M059J (cell line): ENCODE measurements around the gene TBC1D22A. TPM values are rescaled to one million over a fixed set of nuclear protein-coding genes. Genes with fewer than 3 reads are reported as not detected.

Experiments
- DNase-seq: peaks from one replicate; pipeline ENCODE4 v3.0.0-alpha.2; 2012; ENCODE audit warnings: low read depth
- total RNA-seq: library from RNA; depleted of rRNA; stranded (reverse); fragments of >200 nt; shearing (Covaris generic); gene quantifications from 2 replicates; pipeline ENCODE4 v1.2.3, GENCODE V29; 2014

Gene TBC1D22A
- total RNA-seq, 1 experiment from 2014 or later, result 7.3 TPM

DNA sequence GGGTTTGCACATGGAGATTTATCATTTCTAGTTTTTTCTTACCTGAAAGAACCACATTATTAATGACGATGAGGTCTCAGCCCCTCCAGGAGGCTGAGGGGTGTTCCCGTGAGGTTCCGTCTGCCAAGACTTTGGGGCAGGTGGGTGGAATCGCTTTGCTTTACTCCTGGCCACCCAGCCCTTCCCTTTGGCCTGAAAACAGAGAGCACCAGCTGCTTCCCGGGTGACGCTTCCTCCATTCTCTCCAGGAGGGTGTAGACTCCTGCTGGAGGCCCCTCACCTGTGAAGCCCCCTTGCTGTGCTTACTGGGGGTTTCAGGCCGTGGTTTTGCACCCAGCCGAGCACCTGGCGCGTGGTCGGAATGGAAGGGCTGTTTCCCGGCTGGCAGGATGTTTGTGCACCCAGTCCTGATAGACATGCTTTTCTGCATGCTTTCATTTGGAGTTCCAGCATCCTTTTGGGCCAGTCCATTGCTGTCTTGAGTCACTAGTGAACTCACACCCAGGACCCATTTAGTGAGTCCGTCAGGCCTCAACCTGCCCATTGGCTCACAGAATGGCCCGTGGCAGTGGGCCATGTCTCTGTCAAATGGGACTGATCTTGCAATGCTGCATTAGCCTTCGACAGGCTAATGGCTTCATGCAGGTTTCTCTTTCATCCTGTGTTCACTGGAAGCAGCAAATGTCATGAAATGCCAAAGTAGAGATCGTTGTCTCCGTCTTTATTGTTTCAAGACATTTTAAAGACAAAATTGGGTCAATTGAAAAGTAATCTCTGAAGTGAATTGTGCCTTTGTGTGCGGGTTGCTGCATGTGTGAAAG, 360.8 kb downstream of the TBC1D22A start:
- no peak for DNase-seq

DNA sequence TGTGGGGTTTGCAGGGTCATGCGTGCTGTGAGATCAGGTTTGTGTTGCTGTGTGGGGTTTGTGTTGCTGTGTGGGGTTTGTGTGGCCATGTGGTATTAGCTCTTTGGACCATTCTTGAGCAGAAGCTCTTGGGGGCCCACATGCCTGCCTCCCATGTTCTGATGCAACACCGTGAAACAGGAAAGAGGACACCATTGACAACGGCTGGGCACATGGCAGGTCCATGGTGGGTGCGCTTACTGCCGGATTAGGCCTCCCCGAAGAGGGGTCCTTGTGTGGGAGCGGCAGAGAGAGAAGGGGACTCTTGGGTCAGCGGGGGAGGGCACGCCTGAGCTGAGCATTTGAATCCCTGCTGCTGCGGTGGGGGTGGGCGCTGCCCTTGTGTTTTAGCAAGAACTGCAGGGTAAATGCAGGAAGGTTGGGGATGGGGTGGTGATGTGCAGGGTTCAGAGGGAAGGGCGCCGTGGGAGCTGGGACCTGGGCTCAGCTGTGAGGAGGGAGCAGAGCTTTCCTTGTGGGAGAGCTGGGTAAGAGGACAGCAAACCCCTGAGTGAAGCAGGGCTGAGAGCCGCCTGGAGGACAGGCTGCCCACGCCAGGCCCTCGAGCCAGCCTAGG, 361.5 kb downstream of the TBC1D22A start:
- DNase-seq, result no peak

DNA sequence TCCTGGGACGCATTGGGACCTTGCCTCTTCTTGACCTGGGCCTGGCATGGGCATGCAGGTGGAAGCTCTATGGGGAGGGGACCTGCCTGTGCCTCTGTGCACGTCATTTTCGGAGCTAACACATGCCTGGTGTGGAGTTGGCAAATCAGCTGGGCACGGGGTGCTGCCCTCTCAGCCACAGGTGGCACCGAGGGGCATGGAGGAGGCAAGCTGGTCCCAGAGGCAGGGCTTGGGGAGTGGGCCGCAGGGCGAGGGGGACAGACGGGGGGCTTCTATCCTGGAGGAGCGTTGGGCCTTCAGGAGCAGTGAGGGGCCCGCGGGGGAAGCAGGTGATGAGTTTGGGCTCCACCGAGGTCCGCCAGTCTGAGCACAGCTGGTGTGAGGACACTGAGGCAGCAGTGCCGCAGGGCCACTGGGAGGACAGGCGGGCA, 362.0 kb downstream of the TBC1D22A start:
- DNase-seq, result no peak

DNA sequence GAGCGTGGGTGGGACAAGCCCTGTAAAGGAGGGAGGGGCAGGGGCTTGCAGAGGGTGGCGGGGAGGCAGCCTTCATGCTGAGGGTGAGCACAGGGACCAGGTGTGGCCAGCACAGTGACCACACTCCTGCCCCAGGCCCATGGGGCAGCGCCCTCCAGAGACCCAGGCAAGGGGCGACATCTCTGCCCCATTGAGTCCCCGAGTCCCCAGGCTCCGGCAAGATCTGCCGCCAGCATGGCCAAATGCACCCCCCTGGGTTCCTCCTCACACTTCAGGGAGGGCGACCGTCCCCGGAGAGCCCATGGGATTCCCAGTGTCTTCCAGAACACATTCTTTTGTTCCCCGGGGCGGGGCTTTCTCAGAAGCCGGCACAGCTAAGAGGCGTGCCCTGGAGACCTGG, 362.5 kb downstream of the TBC1D22A start:
- no peak for DNase-seq

DNA sequence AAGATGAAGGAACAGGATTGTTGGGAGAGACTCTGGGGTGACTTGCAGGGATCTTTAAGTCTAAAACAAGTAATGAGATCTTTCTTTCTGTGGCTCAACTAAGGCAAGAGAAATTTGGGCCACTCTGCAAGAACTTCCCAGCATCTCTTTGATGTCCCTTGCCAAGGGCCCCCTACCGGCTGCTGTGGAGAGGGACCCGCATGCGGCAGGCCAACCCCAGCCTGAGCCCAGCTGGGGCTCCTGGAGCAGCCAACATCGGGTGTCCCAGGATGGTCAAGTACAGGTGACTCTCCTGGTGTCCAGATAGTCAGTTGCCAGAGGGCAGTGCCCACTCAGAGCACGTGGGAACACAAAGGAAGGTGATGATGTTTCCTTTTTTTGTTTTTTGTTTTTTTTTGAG, 363.2 kb downstream of the TBC1D22A start:
- DNase-seq, result no peak

DNA sequence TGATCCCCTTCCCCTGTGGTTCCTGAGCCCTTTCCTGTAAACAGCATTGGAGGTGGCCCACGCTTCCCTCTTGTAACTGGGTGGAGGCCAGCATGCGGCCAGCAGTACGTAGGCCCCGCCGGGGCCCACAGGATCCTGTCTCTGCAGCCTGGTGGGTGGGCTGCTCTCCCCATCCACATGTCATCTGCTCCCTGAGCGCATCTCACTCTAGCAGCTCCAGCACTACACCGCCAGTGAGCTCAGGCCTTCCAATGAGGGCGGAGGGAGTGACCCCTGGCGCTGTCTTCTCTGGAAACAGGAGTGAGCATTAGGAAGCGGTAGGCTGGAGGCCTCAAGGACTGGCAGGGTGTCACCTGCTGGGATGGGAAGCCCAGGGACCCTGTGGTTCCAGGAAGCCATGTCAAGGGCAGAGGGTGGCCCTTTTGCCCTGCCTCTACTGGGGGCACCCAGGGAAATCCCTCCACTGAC, 363.9 kb downstream of the TBC1D22A start:
- DNase-seq, result no peak

DNA sequence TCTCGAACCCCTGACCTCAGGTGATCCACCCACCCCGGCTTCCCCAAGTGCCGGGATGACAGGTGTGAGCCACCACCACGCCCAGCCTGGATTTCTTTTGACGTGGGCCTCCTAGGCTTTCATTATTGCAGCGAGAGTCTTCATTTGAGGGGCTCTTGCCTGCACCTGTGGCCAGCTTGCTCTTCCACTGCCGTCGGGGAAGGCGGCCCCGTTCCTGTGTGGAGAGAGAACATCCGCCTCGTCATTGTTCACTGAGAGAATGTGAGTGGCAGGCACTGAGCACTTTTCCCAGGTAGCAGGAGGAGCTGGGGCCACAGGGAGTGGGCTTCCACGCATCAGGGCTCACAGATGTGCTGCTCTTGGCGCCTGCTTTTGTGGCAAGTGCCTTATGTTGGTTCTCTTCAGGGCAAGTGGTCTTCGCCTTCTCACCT, 365.0 kb downstream of the TBC1D22A start:
- DNase-seq, result no peak

DNA sequence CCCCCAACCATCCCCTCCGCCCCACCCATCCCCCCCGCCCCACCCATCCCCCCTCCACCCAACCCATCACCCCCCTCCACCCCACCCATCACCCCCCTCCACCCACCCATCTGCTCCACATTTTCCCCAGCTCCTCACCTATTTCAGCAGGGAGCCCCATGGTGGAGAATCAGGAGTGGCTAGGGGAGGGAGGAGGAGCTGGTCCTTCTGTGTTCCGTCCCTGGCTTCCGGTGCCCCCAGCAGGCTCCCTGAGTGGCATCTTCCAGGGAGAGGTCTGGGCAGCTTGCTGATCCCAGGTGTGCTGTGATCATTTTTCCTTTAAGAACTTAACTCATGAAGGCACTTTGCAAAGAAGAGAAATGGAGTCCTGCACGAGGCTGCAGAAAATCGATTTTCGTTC, 365.8 kb downstream of the TBC1D22A start:
- no peak for DNase-seq

DNA sequence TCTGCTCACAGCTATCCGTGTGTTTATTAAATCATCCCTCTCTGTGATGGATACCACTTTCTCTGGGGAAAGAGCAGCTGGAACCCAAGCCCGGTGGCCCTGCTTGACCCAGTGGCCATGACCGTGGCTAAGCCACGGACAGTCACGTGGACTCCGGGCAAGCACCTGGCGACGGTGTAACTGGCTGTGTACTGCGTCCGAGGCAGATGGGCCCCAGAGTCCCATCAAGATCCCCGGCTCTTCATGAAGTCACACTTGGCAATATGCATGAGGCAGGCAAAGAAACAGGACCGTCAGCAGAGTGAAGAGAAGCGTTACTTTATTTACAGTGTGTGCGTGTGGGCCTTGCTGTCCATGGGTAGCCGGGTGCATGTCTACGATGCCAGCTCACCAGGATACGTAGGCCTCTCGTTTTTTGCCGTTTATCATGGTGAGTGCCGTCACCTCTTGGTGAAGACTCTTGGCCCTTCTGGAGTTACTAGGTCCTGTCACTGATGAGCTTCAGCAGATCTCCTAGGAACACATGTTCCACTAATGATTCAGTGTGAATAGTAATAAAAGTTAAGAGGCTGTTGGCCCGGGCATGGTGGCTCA, 366.3 kb downstream of the TBC1D22A start:
- DNase-seq, result no peak

DNA sequence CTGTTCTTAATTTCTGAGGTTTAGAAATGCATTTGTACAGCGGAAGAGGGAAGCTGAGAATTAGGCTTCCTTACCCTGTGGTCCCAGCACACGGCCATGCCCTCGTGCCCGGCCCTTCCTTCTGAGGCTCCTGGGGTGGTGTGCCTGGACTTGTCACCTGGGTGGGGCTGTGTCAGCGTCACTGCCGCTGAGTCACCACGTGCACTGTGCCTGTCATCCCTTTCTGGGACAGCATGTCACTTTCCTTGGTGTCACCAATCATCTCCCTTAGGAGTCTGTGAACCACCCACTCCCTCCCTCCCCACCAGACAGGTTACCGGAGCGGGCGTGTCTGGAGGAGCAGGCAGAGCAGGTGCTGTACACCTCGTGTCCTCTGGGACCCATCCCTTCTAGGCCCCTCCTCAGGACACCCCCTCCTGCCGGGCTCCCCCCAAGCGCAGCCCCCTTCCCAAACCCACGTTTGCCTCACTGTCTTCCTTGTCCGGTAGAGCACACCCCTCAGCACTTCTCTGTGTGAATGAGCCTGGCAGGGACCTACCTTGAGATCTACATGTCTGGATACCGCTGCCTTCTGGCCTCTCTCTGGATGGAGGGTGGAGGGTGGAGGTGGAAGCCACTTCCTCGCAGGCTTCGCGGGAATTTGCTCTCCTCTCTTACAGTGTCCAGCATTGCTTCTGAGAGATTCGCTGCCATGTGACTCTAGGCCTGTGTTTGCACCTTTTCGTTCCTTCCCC, 367.6 kb downstream of the TBC1D22A start:
- DNase-seq, result no peak

DNA sequence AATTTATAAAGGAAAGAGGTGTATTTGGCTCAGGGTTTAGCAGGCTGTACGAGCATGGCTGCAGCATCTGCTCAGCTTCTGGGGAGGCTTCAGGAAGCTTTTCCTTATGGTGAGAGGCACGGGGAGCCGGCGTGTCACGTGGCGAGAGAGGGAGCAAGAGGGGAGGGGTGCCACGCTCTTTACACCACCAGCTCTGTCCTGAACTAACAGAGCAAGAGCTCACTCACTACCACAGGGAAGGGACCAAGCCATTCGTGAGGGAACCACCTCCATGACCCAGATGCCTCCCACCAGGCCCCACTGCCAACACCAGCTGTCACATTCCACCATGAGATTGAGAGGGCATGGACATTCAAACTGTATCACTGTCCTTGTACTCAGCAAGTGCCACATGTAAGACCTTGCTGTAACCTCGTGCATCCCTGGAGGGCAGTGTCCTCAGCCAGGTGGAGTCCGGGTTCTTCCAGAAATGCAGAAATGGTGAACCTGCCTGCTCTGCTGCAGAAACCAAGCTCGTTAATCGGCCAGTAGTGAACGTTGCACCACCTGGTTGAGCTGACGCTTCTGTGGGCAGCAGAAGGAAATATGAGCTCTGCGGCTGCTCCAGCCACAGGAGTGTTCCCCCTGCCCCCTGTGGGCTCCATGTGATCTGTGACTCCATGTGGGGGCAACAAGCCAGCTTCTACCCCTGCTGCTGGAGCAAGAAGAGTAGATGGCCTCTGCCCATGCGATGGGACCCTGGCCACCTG, 368.6 kb downstream of the TBC1D22A start:
- DNase-seq, result no peak

DNA sequence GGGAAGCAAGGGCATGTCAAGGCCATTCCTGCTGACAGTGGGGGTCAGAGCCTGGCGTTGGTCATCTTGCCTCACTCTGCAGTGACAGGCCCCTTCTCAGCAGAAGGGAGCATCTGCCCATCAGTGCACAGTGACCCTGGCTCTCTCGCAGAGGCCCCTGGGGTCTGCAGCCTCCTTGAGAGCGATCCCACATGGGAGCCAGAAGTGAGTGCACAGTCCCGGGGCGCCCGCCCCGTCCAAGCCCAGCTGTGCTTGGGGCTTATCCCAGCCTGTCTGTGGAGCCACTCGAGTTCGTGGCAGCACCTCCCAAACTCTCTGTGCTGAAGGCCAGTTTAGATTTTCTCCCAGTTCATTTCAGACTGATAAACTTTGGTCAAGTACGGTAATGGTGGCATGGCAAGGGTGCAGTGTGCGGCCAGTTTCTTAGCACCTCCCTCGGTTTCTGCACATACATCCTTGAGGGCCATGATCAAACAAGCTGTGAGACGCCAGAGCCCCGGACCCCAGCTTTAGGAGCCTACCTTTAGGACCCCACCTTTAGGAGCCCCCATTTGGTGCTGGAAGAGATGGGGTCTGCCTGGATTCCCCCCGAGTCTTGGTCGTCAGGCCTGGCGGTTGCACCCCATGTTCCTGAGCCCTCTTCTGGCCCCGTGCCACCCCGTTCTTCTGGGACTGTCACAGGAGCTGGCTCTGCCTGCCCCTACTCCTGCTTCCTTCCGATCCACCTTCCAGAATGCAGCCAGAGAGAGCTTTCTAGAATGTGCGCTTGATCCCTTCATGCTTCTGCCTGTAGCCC, 369.4 kb downstream of the TBC1D22A start:
- no peak for DNase-seq

DNA sequence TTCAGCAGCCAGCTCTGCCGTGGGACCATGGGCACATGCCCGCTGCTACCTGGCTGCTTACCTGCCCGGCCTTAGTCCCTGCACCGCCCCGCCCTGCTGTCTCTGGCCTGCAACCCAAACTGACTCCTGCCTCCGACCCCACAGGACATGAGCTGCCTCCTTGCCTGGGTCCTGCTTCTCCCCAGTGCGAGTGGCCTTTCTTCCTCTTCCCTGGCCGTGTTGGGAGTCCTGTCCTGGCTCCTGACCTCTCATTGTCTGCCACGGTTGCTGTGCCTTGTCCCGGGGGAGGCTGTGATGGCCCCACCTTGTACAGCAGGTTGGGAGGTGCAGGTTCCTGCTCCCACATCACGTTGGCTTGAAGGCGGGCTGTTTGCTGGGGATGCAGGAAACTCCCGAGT, 370.0 kb downstream of the TBC1D22A start:
- no peak for DNase-seq

DNA sequence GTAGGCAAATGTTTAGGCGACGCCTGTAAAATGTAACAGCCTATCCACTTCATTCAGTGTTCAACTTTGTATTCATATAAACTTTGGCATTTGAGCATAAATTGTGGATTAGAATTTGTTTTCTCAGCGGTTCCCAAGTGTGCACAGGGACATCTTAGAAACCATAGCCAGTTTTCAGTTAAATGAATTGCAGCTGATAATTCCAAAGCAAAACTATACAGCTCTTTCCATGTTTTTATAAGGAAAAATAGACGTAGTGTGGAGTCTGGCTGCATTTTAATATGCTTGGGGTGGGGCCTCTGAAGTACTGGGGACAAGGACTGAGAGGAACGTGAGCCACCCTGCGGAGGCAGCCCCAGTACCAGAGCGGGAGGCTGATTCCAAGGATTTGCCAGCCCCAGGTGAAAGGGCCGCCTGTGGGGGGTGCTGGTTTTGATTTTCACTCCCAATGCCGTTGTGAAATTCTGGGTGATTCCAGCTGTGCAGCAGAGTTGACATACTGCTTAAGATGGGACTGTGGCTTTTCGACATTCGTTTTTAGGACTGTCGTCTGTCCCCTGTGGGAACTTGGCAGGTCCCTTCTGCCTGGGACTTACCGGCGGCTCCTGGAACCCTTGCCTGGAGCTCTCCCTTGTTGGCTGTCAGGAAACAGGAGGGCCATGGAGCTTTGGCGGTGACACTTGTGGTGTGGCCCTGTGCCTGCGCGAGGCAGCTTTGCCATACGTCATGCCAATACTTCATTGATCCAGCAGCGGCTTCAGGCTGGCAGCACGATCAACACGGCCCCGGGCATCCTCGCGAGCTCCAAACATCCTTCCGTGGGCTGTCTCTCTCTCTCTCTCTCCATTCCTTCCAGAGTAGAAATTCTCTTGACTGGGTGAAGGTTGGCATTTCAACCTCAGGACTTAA, 370.9 kb downstream of the TBC1D22A start:
- no peak for DNase-seq

DNA sequence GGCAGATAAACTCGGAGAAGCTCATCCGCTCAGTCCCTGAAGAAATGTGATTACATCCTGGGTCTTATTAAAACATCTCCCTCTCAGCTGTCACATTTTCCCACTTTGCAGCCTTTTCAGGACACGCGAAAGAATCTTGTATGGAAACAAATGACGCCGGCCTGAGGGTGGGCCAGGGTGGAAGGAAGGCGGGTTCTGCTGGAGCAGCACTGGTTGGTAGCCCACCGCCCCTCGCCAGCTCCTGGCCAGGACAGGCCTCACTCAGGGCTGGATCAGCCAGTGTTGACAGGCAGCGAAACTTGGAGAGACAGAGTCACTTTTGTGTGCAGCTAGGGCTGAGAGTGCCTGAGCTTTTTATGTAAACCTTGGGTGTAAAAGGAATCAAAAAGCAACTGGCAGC, 371.8 kb downstream of the TBC1D22A start:
- no peak for DNase-seq

DNA sequence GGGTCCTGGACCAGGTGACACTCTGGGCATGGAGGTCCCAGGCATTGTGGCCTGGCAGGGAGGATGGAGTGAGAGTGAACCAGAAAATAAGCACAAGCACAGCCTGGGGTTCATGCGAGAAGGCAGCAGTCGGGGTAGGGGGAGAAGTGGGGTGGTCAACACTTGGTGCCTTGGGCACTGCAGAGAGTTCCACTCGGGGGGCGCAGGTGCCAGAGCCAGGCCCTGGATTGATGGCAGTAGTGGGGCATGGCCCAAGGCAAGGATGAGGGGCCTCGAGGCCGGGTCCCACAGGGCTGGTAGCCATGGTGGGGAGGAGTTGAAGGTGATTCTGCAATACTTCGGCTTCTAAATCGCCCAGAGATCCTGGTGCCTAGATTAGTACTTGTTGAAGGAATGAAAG, 372.9 kb downstream of the TBC1D22A start:
- no peak for DNase-seq

DNA sequence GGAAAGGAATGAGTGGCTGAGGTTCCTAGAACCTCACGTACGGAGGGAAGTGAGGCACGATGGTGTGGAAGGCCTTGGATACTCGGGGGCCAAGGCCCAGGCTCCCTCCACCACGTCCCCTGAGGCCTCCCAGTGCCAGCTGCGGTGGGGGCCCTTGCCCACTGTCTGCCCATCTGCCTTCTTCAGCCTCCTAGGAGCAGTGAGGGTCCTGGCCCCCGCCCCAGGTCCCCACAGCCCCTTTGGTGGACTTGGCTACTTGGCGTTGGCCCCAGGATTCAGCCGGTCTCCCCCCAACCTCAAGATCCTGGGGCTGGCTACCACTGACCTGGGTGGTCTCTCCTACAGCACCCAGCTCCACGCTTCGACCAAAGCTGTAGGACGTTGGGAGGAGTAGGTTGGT, 373.6 kb downstream of the TBC1D22A start:
- no peak for DNase-seq

DNA sequence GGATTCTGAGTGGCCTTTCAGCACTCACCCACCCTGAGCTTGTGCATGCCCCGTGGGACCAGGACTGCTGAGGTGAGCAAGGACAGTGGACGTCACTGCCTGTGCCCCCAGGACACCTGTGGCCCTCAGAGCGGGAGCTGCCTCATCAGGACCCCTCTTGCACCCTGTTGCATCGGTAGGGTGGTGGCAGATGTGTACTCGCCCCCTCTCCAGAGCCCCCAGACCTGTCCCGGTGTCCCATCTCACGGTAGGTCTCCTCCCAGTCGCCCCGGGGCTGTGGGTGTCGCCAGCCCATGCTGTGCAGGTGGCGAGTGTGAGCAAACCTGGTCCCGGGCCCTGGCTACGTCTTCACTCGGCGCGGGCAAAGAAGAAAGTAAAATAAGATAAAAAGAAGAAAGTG, 374.2 kb downstream of the TBC1D22A start:
- DNase-seq, result no peak

DNA sequence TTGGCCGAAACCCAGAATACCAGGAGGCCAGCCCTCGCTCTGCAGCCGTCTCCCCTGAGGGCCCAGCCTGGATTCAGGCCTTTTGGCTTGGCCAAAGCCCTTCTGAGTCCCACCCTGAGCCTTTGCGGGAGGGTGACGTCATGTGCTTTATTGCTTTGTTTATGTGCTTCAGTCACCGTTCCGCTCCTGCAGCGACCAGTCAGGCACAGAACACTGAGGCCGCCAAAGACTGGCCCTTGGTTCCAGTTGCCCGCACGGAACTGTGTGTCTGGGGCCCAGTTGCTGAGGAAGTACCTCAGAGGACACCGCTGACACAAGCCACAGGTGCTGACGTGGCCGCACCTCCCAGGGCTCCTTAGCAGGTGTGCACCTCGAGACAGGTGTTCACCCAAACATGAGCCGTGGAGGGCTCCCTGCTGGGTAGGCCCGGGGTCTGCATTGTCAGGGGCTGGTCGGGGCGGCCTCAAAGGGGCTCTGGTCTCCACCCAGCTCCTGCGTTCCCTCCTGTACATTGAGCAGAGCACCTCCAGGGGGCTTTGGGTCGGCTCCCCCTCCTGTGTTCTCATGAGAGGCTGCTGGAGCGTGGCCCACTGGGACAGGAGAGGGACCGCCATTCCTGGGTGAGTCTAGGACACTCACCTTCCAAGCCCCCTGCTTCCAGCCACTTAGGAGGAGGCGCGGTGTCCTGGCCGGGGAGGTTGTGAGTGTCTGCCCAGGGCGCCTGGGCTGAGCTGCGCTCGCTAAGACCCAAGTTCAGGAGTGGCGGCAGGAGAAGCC, 376.8 kb downstream of the TBC1D22A start:
- DNase-seq, result no peak
